D721Med (cell line): ENCODE results near the gene CYP2U1.

Source experiments
- DNase-seq: peaks from one replicate; pipeline ENCODE4 v3.0.0; 2011; ENCODE audit warnings: low spot score; ENCODE audit not compliant: insufficient read length
- FAIRE-seq: peaks from 2 replicates; lab custom pipeline; 2011; peaks lifted over from hg19 to GRCh38; lab: Jason Lieb, UNC
- CTCF ChIP-seq: IDR thresholded peaks from 2 replicates; pipeline ENCODE4 v1.5.1; 2012; ENCODE audit warnings: mild to moderate bottlenecking, control low read depth; ENCODE audit not compliant: insufficient read depth; ENCODE audit errors: missing control alignments

Gene CYP2U1

GRCh38 chr4:107997794-107998193 lies 66.4 kb downstream of the CYP2U1 start:
- no peak for TF ChIP-seq CTCF
- FAIRE-seq (no peak), DNase-seq (no peak)

GRCh38 chr4:107999932-108000539 lies 68.7 kb downstream of the CYP2U1 start:
- no peak for TF ChIP-seq CTCF
- DNase-seq (no peak), FAIRE-seq (no peak)

- DNase-seq (no peak), FAIRE-seq (no peak)
- no peak for TF ChIP-seq CTCF
Observed at GRCh38 chr4:108001540-108002135, 70.3 kb downstream of the CYP2U1 start.
